GM19035 (cell line): ENCODE data around the gene TMEM134.
A peak's percentile ranks its signal among the peaks of the same experiment; 100 is the strongest.
"Not testable (repeated sequence)": the region's sequence is repeated elsewhere in the genome, so short reads cannot be mapped to it uniquely, and the experiment has no call there.

ENCODE experiments used
- ATAC-seq: cut with Tn5 transposase; IDR thresholded peaks from one replicate; pipeline ENCODE4 v1.9.1; 2021; ENCODE audit not compliant: unreplicated experiment

The TMEM134 gene

GRCh38 chr11:67486481-67487195, 17.6 kb upstream of the TMEM134 start:
- peak; percentile 28 for ATAC-seq

DNA sequence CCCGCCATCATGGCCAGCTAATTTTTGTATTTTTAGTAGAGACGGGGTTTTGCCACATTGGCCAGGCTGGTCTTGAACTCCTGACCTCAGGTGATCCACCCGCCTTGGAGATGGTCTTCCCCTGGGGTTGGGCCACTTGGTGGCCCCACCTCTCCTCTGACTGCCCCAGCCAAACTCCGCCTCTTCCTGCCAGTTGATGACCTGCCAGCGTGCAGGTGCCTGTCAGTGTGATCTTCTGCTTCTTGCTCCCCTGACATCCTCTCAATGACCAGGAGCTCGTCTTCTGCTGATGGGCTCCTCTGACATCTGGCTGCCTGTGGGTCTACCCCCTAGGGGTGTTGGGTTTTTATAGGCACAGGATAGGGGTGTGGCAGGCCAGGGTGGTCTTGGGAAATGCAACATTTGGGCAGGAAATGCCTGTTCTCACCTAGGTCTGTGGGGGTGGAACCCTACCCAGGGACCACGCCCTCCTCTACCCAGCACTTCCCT, 16.9 kb upstream of the TMEM134 start:
- not testable (repeated sequence) for ATAC-seq

- no peak for ATAC-seq
Measured at GRCh38 chr11:67484847-67485311, 15.8 kb upstream of the TMEM134 start.

DNA sequence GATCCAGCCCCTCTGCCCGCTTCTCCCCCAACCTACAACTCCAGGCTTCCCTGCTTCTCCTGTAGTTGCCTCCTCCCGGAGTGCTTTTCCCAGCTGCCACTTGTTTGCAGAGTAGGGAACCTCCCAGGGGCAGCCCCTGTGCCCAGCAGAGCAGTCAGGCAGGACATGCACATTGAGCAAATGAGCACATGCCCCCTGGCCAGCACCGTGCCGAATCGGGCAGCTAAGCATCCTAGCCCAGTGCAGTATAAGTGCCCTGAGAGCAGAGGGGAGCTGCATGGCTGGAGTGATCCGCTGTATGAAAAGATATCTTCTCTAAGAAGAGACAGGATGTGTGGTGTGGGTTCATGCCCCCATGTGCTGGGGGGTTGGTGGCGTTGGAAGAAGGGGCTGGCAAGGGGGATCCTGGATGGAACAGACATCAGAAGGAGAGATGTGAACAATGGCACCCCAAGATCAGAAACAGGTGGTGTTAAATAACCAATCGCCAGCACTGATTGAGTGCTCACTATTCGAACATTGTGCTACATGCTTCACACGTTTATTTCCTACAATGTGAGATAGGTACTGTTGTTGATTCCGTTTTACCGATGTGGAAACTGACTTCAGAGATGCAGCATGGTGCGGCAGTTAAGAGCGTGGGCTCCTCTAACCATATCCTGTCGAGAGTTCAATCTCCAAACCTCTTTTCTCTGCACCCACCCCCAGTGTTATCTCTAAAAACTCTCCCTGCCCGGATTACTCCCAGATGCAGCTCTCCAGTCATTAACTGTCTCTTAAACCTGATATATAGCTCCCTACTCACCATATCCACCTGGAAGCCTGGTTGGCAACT, 15.0 kb upstream of the TMEM134 start:
- ATAC-seq = no peak

DNA sequence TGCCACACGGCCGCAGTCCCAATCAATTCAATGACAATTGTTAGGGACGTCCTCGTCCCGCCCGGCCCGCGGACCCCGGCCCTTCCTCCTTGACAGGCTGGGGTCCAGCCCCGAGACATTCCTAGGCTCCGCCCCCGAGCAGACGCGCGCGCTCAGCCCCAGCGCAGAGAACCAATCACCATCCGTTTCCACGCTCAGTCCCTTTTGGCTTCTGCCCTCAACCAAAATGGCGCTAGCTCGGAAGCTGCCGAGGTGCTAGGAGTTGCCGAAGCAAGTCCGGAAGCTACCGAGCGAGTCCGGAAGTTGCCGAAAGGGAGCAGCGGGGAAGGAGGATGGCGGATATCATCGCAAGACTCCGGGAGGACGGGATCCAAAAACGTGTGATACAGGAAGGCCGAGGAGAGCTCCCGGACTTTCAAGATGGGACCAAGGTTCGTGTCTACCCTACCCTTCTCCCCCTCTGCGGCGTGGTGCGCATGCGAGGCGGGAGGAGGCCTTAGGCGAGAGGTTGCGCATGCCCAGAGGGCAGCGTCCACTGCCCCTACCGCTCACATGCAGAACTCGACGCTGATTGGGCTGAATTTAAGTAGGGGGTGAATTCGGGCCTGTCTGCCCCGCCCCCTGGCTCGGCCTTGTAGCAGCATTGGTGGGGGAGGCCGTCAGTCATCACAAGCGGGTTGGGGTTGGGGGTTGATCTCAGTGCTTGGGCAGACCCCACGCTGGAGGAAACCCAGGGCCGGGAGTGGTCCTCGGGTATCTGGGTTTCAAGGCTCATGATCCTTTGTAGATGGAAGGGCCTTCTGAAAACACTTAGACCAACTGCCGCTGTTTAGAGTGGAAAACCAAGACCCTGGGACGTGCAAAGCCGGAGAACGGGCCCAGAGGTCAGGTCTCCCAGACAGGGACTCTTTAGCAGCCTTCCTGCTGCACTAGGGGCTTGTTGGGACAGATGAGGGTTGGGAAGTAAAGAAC, 14.1 kb upstream of the TMEM134 start, which contains the start of gene AIP:
TSS of gene AIP (plus strand) at position 200 of the 972 bp plus-strand sequence. CDS start at position 333, 133 bp downstream.
- ATAC-seq = peak; percentile 66

- ATAC-seq = peak; percentile 11
Measured at GRCh38 chr11:67482275-67482826, 13.3 kb upstream of the TMEM134 start.

DNA sequence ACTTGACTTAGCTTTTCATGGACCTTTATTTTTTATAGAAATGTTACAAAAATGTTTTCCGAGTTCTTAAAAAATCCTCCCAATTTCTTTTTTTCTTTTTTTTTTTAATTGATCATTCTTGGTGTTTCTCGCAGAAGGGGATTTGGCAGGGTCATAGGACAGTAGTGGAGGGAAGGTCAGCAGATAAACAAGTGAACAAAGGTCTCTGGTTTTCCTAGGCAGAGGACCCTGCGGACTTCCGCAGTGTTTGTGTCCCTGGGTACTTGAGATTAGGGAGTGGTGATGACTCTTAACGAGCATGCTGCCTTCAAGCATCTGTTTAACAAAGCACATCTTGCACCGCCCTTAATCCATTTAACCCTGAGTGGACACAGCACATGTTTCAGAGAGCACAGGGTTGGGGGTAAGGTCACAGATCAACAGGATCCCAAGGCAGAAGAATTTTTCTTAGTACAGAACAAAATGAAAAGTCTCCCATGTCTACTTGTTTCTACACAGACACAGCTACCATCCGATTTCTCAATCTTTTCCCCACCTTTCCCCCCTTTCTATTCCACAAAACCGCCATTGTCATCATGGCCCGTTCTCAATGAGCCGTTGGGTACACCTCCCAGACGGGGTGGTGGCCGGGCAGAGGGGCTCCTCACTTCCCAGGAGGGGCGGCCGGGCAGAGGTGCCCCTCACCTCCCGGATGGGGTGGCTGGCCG, 8.4 kb upstream of the TMEM134 start:
- not testable (repeated sequence) for ATAC-seq

- ATAC-seq = not testable (repeated sequence)
Measured at GRCh38 chr11:67476692-67477091, 7.6 kb upstream of the TMEM134 start.

- ATAC-seq = no peak
Measured at GRCh38 chr11:67472882-67473281, 3.8 kb upstream of the TMEM134 start.

- ATAC-seq = no peak
Measured at GRCh38 chr11:67470337-67471002, 1.4 kb upstream of the TMEM134 start.

DNA sequence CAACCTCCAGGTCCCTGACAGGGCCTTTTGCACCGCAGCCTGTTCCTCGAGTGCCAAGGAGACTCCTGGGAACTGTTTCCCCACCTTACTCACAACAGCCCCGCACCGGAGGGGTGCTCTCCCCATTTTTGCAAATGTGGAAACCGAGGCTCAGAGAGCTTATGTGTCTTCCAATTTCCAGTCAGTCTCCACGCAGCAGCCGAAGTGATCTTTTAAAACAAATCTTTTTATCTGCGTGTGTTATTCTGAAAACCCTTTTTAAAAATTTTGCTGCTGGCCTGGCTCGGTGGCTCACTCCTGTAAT, 409 bp upstream of the TMEM134 start:
- ATAC-seq = no peak

GRCh38 chr11:67468456-67468758, 644 bp downstream of the TMEM134 start:
- no peak for ATAC-seq

GRCh38 chr11:67468056-67468455, 995 bp downstream of the TMEM134 start:
- no peak for ATAC-seq

DNA sequence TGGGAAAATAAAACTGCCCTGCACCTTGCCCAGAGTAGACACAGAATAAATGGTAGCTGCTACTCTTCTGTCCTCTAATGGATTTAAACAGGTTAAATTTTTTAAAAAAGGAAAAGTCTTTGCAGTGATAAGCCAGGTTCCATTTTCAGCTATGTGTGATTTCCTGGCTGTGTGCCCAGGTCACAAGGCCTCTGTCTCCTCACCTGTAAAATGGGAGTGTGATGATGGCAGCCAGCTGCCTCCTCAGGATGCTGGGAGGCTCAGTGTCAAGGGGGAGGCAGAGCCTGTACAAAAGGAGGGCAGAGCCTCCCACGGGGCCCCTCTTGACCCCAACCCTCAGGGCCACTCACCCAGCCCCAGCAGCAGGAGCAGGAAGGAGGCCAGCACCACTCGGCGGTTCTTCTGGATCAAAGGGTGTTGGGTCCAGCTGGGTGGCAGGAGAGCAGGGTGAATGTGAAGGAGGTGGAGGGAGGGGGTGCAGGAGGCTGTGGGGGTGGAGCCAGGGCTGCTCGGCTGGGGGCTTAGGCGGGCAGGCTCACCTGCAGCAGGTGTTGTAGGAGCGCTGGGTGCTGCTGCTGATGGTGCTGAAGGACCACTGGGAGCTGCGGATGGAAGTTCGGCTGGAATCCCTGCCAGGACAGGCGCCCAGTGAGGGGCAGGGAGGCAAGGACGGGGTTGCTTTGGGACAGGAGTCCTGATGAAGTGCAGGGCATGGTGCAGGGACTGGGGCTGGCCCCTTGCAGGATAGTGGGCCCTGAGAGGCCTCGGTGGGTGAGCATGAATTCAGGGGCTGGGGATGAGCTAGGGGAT, 1.9 kb downstream of the TMEM134 start:
- ATAC-seq = no peak

- ATAC-seq = no peak
Measured at GRCh38 chr11:67466367-67466766, 2.7 kb downstream of the TMEM134 start.

- ATAC-seq = not testable (repeated sequence)
Measured at GRCh38 chr11:67465530-67465929, 3.5 kb downstream of the TMEM134 start.

- ATAC-seq = no peak
Measured at GRCh38 chr11:67465189-67465510, 3.9 kb downstream of the TMEM134 start.

DNA sequence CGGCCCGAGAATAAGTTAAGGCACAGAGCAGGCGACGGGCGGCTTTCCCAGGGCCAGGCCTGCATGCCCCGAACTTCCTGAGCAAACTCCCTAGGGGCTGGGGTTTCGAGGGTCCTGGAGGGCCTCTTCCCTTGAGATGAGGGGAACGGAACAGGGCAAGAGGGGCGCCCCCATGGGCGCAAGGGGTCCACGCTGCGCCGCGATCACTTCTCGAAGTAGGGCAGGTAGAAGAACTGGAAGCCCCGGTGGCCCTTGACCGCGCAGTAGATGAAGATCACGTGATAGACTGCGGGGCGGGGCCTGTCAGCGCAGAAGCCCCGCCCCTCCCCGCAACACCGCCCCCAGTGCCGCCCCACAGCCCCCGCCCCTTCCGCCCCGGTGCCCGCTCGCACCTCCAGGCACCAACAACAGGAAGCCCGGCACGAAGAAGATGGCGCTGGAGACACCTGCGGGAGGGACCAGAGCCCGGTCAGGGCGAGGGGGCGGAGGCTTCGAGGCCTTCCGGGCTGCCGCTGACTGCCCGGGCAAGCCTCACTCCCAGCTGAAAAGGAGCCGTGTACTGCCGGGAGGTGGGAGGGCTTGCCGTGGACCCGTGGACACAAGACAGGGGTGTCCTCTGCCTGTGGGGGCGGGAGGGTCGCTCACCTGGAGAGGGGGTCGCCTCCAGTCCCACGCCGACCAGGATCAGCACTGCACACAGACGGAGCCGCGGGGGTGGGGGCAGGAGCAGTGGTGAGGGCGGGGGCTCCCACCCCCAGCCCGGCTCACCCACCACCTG, 4.5 kb downstream of the TMEM134 start:
- ATAC-seq = peak; percentile 49
